DMS153 treated with DMSO at 0.1 percent for 48 hours (cell line): ENCODE results near the gene CHODL.

ENCODE experiments used
- DNase-seq: peaks from one replicate; lab custom pipeline; 2025; ENCODE audit not compliant: unreplicated experiment; lab: John Stamatoyannopoulos, UW

The CHODL gene

DNA sequence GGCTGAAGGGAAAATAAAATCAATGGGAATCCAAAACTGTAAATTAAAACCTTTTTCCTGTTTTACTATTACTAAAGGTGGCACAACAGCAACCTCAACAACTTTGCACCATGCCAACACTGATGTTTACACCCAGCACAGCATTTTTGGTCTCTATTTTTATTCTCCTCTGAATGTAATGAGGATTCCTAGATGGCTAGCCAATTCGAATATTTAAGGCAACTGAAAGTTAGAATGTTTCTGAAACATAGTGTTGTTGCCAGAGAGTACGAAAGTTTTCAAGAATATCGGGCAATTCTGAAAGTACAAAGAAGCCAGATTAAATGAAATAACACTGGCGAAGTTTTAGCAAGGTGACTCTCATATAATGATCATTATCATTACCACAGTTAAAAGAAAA, 40.7 kb downstream of the CHODL start:
- no peak for DNase-seq

DNA sequence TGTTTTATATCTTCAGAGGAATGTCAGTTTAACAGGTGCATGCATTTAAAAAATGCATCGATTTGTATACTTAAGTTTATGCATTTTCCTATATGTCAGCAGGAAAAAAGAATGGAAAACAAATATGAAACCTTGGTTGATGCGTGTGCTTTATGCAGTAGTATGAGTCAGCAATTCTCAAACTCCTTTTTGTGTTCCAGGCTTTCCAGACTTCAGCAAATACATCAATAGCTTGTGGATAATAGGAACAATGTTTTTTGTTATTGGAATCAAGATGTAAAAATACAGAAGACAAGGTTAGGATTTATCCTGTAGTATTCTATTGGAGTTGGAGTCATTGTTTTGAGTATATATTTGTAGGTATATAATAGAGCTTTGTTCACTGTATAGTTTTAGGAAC, 45.2 kb downstream of the CHODL start:
- no peak for DNase-seq

DNA sequence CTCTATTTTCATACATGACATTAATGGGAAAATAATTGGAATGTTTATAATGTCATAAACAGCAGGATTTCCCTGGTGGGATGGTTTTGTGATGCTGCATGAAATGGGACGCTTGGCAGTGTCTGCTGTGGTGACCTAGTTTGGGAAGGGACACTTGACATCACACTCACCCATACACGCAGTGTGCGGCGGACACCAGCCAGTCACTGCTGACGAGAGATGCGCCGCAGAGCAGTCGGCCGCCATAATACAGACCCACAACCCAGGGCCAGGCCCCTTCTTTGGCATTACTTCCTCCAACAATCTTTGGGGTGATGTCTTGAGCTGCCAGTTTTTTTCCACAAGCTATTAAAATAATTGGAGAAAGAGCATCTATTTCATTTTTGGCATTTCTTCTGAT, 49.5 kb downstream of the CHODL start:
- DNase-seq: no peak

DNA sequence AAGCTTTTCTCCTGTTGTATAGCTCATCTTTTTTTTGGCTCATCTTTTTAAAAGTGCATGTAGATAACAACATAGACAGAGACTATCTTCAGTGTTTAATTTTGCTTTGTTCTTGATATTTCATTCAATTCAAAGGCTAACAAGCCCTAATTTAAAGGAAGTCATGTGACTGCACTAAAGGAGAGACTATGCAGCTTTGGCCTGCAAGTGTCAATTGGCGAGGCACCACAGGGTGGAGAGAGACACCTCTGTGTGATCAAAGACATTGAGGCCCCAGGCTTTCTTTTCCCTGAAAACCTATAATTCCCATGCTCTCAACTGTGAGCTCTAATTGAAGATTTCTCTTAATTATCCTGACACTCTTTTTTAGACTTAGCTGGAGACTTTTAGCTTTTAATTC, 53.6 kb downstream of the CHODL start:
- no peak for DNase-seq
